ENCODE data around the gene ISL1. TPM values are rescaled to one million over a fixed set of nuclear protein-coding genes. Genes with fewer than 3 reads are reported as not detected.

The ISL1 gene
- polyA plus RNA-seq, 1 donor (not counting 4 experiments of a cell fraction or from before 2014, with no cell fraction given) = 4.5 TPM

DNA sequence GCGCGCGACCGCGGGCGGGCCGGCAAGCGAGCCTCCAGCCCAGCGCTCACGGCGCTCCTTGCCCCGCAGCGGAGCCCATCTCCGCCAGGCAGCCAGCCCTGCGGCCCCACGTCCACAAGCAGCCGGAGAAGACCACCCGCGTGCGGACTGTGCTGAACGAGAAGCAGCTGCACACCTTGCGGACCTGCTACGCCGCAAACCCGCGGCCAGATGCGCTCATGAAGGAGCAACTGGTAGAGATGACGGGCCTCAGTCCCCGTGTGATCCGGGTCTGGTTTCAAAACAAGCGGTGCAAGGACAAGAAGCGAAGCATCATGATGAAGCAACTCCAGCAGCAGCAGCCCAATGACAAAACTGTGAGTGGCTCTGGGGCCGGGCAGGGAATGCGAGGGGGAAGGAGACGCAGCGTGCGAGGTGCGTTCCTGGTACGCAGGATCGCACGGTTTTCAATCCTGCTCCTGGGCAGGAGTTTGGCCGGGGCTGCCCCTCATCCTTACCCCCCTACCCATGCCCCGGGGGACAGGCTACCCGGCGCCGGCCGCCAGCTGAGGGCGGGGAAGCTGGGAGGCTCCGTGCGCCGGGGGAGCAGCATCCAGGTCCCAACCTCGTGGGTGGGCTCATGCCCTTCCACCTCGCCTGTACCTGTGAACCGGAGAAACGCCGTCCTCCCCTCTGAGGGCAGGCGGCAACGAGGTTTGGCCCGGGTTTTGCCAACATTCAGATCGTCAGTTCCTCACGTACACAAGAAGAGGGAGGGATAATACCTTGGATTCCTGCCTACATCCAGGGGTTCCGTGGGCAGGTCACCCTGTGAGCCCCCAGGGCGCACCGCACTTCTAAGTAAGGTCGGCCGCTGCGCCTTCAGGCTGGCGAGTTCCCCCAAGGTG, 6.6 kb downstream of the ISL1 start:
- Histone ChIP-seq H3K27me3 (ENCODE audit: control insufficient read depth, extremely low read depth, insufficient read depth, low read length) (no peaks in the 10 kb centered on the region), H3K9ac (ENCODE audit: control insufficient read depth, extremely low read depth, insufficient read depth, low read length) (no peak overlapping the region), H3K79me2 (ENCODE audit: control insufficient read depth, insufficient read depth, low read length) (peaks cover 28% of the 10 kb centered on the region), H3K4me2 (ENCODE audit: control insufficient read depth, extremely low read depth, insufficient read depth, low read depth, low read length) (peak overlapping the region; percentile 38), H3K4me1 (ENCODE audit: control insufficient read depth, extremely low read depth, insufficient read depth, low read length) (peaks cover 14% of the 10 kb centered on the region), H3K36me3 (ENCODE audit: control insufficient read depth in 2 of 2, extremely low read depth in 1 of 2, insufficient read depth in 2 of 2, low read length in 2 of 2) (peaks cover 1 to 14% of the 10 kb centered on the region in 2 experiments), H3K9me3 (ENCODE audit: control insufficient read depth, low read depth, low read length) (no peaks in the 10 kb centered on the region), H4K20me1 (ENCODE audit: control insufficient read depth, extremely low read depth, insufficient read depth, low read length) (no peaks in the 10 kb centered on the region), H3K27ac (ENCODE audit: control insufficient read depth, insufficient read depth, low read length) (no peak overlapping the region), H2AFZ (ENCODE audit: control insufficient read depth, low read length) (no peak overlapping the region), H3K9me1 (ENCODE audit: control insufficient read depth, extremely low read depth, insufficient read depth, low read length) (no peaks in the 10 kb centered on the region), H3K4me3 (ENCODE audit: control insufficient read depth in 2 of 3, extremely low read depth in 1 of 3, insufficient read depth in 2 of 3, low read depth in 1 of 3, low read length in 3 of 3) (no peak overlapping the region)
- dilution Hi-C loops (cut with MboI; ENCODE audit: extremely low pct_ligation_motif_present, low sequenced_read_pairs) = no loop called here
- FAIRE-seq (no peak), DNase-seq (ENCODE audit: low read depth, low spot score) (no peak)
- no peak for TF ChIP-seq EZH2 (IDR thresholded peaks at IDR 0.05; ENCODE audit: low read length)
- TF ChIP-seq CTCF (optimal IDR thresholded peaks at IDR 0.05 in 1 of 3, IDR thresholded peaks at IDR 0.05 in 1 of 3, conservative IDR thresholded peaks at IDR 0.05 in 1 of 3; ENCODE audit: extremely low read depth in 1 of 3, insufficient read depth in 2 of 3, low read length in 3 of 3) = no peak

GRCh38 chr5:51391175-51391574, 7.9 kb downstream of the ISL1 start:
- H3K9ac ChIP-seq (ENCODE audit: control insufficient read depth, extremely low read depth, insufficient read depth, low read length) = no peak overlapping the region
- TF ChIP-seq EZH2 (IDR thresholded peaks at IDR 0.05; ENCODE audit: low read length) = no peak
- no peak for TF ChIP-seq CTCF (optimal IDR thresholded peaks at IDR 0.05 in 1 of 3, IDR thresholded peaks at IDR 0.05 in 1 of 3, conservative IDR thresholded peaks at IDR 0.05 in 1 of 3; ENCODE audit: extremely low read depth in 1 of 3, insufficient read depth in 2 of 3, low read length in 3 of 3)
- H3K27ac ChIP-seq (ENCODE audit: control insufficient read depth, insufficient read depth, low read length) = no peak overlapping the region
- H3K36me3 ChIP-seq (ENCODE audit: control insufficient read depth in 2 of 2, extremely low read depth in 1 of 2, insufficient read depth in 2 of 2, low read length in 2 of 2) = peaks cover 1 to 17% of the 10 kb centered on the region in 2 experiments
- H3K4me2 ChIP-seq (ENCODE audit: control insufficient read depth, extremely low read depth, insufficient read depth, low read depth, low read length) = no peak overlapping the region
- peaks cover 11% of the 10 kb centered on the region for H3K4me1 ChIP-seq (ENCODE audit: control insufficient read depth, extremely low read depth, insufficient read depth, low read length)
- FAIRE-seq = no peak
- H3K27me3 ChIP-seq (ENCODE audit: control insufficient read depth, extremely low read depth, insufficient read depth, low read length) = no peaks in the 10 kb centered on the region
- DNase-seq (ENCODE audit: low read depth, low spot score) = no peak
- no peak overlapping the region for H2AFZ ChIP-seq (ENCODE audit: control insufficient read depth, low read length)
- no peak overlapping the region for H3K4me3 ChIP-seq (ENCODE audit: control insufficient read depth in 2 of 3, extremely low read depth in 1 of 3, insufficient read depth in 2 of 3, low read depth in 1 of 3, low read length in 3 of 3)
- peaks cover 18% of the 10 kb centered on the region for H3K79me2 ChIP-seq (ENCODE audit: control insufficient read depth, insufficient read depth, low read length)
- H4K20me1 ChIP-seq (ENCODE audit: control insufficient read depth, extremely low read depth, insufficient read depth, low read length) = no peaks in the 10 kb centered on the region
- dilution Hi-C loops (cut with MboI; ENCODE audit: extremely low pct_ligation_motif_present, low sequenced_read_pairs) = no loop called here
- H3K9me1 ChIP-seq (ENCODE audit: control insufficient read depth, extremely low read depth, insufficient read depth, low read length) = no peaks in the 10 kb centered on the region
- H3K9me3 ChIP-seq (ENCODE audit: control insufficient read depth, low read depth, low read length) = no peaks in the 10 kb centered on the region
